BE2C (cell line): ENCODE data around the gene SRSF5. TPM values are rescaled to one million over a fixed set of nuclear protein-coding genes. Genes with fewer than 3 reads are reported as not detected.
"Not testable (repeated sequence)": the region's sequence is repeated elsewhere in the genome, so short reads cannot be mapped to it uniquely, and the experiment has no call there.

Experiments
- DNase-seq: peaks from one replicate; pipeline ENCODE4 v3.0.0-alpha.2; 2020
- H3K27me3 ChIP-seq: fragments of 250-450 bp; sonication (Bioruptor Pico); 2 replicates; pipeline ENCODE4 v1.5.1; 2020; ENCODE audit warnings: mild to moderate bottlenecking
- H3K36me3 ChIP-seq: fragments of 250-450 bp; sonication (Bioruptor Pico); 2 replicates; pipeline ENCODE4 v1.5.1; 2020; ENCODE audit warnings: mild to moderate bottlenecking
- H3K4me1 ChIP-seq: fragments of 250-450 bp; sonication (Bioruptor Pico); 2 replicates; pipeline ENCODE4 v1.5.1; 2020
- H3K4me3 ChIP-seq: 2 replicates; pipeline ENCODE4 v1.5.1; 2011; ENCODE audit warnings: low read depth, low read length
- H3K9me3 ChIP-seq: fragments of 250-450 bp; sonication (Bioruptor Pico); 2 replicates; pipeline ENCODE4 v1.5.1; 2020
- polyA plus RNA-seq: library from polyadenylated mRNA; unstranded; fragments of >200 nt; gene quantifications from one replicate; pipeline ENCODE4 v1.2.1, GENCODE V29; 2012; ENCODE audit warnings: low read depth, missing spikeins; ENCODE audit not compliant: insufficient read length, insufficient read depth
- TF ChIP-seq, protein P1 (sequence below): IDR thresholded peaks from 2 replicates; pipeline ENCODE4 v1.5.1; 2012; ENCODE audit warnings: mild to moderate bottlenecking, low read depth, low read length

Gene SRSF5
- polyA plus RNA-seq = 340 TPM

DNA sequence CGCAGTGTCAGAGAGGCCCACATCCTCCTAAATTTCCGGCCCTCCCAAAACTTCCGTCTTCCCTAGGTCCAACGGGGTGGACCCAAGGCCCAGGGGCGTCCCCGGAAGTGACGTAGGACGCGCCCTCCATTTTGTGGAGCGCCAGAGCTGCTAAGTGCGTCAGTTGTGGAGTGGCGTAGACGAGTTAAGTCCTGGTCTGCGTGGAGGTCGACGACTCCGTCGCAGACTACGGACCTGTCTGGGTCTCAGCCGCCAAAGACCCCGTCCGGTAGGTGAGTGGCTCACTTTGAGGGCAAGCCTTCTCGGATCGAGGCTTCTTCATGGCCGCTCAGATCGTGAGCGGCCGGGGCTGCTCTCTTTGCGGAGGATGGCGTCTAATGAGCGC is at the start of gene SRSF5:
Gene SRSF5 (plus strand): TSS at position 159 of the 385 bp plus-strand sequence. CDS start 1,015 bp downstream, outside the sequence.
- Histone ChIP-seq H3K4me1 (no peaks in the 10 kb centered on the region), H3K4me3 (peak within 1 kb of the TSS; percentile 100), H3K27me3 (no peaks in the 10 kb centered on the region), H3K36me3 (peaks cover 46% of the 10 kb centered on the region), H3K9me3 (no peaks in the 10 kb centered on the region)
- peak; percentile 94 for DNase-seq
- TF ChIP-seq, protein P1, sequence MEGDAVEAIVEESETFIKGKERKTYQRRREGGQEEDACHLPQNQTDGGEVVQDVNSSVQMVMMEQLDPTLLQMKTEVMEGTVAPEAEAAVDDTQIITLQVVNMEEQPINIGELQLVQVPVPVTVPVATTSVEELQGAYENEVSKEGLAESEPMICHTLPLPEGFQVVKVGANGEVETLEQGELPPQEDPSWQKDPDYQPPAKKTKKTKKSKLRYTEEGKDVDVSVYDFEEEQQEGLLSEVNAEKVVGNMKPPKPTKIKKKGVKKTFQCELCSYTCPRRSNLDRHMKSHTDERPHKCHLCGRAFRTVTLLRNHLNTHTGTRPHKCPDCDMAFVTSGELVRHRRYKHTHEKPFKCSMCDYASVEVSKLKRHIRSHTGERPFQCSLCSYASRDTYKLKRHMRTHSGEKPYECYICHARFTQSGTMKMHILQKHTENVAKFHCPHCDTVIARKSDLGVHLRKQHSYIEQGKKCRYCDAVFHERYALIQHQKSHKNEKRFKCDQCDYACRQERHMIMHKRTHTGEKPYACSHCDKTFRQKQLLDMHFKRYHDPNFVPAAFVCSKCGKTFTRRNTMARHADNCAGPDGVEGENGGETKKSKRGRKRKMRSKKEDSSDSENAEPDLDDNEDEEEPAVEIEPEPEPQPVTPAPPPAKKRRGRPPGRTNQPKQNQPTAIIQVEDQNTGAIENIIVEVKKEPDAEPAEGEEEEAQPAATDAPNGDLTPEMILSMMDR = no peak

DNA sequence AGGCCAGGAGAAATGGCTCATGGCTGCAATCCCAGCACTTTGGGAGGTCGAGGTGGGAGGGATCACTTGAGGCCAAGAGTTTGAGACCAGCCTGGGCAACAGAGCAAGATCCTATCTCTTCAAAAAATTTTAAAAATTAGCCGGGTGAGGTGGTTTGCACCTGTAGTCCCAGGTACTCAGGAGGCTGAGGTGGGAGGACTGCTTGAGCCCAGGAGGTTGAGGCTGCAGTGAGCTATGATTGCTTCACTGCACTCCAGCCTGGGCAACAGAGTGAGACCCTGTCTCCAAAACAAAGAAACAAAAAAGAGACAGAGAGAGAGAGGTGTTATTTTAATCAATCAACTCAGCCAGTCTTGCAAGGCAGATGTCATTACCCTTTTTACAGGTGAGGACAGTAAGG is 48.3 kb upstream of the SRSF5 start:
- not testable (repeated sequence) for H3K27me3 ChIP-seq, H3K9me3 ChIP-seq, H3K4me1 ChIP-seq, DNase-seq, H3K36me3 ChIP-seq, H3K4me3 ChIP-seq

DNA sequence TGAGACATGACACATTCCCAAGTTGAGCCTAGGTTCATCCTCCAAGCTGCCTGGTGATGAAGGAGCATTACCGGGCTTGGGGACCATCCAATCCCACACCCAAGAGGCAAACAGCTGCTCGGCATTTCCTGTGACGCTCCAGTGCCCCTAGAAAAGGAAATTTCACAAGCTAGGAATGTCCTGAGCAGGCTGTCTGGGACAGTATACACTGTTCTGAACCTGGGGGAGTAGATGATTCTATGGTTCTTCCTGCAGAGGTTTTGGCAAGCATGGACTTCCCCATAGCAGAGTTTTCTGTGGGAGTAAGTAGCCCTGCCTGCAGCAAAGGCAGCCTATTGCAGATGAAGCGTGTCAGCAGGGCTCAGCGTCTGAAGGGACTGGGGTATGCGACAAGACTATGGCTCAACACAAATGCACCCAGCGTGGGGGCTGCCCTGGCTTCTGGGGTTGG is 47.4 kb upstream of the SRSF5 start:
- TF ChIP-seq, protein P1 = no peak
- H3K4me3 ChIP-seq = no peak overlapping the region
- peaks cover 8% of the 10 kb centered on the region for H3K4me1 ChIP-seq
- H3K36me3 ChIP-seq = no peaks in the 10 kb centered on the region
- no peaks in the 10 kb centered on the region for H3K27me3 ChIP-seq
- no peak for DNase-seq
- no peaks in the 10 kb centered on the region for H3K9me3 ChIP-seq

DNA sequence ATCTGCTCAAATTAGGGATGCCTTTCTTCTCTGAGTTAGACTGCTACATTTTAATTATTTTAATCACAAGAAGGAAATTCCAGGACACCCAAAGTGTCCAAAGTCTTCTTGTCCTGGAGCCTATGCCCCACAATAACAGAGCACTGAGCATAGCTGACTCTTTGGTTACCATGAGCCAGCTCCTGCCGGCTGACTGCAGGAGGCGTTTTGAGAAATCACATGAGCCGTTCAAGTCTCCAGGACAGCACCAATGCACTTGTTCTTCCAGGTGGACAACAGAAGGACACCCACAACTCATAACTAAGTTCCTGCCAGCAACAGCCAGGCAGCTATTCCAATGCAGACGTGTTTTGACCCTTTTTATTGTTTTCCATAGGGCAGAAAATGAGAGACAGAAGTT is 46.0 kb upstream of the SRSF5 start:
- no peaks in the 10 kb centered on the region for H3K9me3 ChIP-seq
- no peak for DNase-seq
- no peak overlapping the region for H3K4me3 ChIP-seq
- TF ChIP-seq, protein P1 = no peak
- H3K36me3 ChIP-seq = no peaks in the 10 kb centered on the region
- H3K27me3 ChIP-seq = no peaks in the 10 kb centered on the region
- H3K4me1 ChIP-seq = peaks cover 8% of the 10 kb centered on the region

DNA sequence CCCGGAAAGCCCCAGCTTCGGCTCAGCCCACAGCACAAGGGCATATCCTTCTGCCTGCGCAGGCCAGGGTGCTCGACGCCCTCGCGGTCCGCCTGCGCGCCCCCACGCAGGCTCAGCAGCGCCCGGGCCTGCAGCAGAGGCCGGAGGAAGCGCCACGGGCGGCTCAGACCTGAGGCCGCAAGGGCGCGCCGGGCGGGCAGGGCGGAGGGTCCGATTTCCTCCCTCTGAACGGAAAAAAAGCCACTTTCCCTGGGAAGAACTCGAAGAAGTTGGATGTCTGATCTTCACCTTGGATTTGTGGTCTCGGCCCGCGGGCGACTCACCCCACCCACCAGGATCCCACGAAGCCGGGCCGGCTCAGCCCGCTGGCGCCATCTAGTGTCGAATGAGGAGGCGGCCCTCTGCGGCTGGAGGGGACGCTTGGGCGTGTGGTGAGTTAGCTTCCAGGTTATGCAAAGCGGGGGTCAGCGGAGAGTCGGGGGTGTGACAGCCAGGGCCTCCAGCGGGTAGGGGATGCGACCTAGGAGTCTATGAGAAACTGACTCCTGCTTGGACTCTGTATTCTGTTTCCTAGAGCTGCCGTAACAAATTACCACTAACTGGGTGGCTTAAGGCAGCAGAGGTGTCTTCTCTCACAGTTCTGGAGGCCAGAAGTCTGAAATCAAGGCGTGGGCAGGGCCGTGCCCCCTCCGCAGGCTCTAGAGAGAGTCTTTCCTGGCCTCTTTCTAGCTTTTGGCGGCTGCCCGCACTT is 40.0 kb upstream of the SRSF5 start:
- Histone ChIP-seq H3K4me1 (no peaks in the 10 kb centered on the region), H3K27me3 (no peaks in the 10 kb centered on the region), H3K9me3 (no peaks in the 10 kb centered on the region), H3K4me3 (peak overlapping the region; percentile 59), H3K36me3 (no peaks in the 10 kb centered on the region)
- DNase-seq = peak; percentile 84
- TF ChIP-seq, protein P1 = peak; percentile 93

DNA sequence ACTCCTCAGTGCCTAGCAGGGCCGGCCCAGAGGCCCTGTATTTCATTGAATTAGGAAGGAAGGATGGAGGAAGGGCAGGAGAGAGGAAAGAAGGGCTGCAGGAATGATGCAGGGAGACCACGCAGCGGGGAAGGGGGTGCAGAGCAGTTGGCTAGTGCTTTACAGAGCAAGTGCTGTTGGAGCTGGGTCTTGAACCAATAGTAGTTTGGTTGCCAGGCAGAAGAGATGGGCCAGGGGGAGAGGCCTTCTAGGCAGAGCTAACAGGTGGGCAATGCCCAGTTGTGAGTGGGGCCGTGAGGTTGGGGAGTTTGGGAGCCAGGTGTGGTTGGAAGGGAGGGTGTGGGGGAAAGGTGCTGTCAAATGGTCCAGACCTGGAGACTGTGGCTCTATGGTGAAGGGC is 39.1 kb upstream of the SRSF5 start:
- Histone ChIP-seq H3K9me3 (no peaks in the 10 kb centered on the region), H3K4me1 (no peaks in the 10 kb centered on the region), H3K4me3 (no peak overlapping the region), H3K36me3 (no peaks in the 10 kb centered on the region), H3K27me3 (no peaks in the 10 kb centered on the region)
- TF ChIP-seq, protein P1 = no peak
- no peak for DNase-seq

DNA sequence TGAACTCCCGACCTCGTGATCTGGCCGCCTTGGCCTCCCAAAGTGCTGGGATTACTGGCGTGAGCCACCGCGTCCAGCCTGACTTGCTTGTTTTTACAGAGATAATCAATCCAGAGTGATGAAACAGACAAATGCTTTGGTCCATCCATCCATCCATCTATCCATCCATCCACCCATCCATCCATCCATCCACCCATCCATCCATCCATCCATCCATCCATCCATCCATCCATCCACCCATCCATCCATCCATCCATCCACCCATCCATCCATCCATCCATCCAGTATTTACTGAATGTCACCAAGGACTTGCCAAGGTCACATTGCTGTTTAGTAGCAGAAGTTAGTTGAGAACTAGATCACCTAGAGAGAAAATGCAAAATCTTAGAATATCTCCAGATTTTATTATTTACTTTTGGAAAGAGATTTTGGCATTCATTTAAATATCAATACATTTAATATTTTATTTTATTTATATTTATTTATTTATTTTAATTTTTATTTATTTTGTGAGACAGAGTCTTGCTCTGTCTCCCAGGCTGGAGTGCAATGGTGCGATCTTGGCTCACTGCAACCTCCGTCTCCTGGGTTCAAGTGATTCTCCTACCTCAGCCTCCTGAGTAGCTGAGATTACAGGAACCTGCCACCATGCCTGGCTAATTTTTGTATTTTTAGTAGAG is 34.9 kb upstream of the SRSF5 start:
- DNase-seq, H3K4me1 ChIP-seq, H3K9me3 ChIP-seq, H3K27me3 ChIP-seq, H3K4me3 ChIP-seq, H3K36me3 ChIP-seq: not testable (repeated sequence)

DNA sequence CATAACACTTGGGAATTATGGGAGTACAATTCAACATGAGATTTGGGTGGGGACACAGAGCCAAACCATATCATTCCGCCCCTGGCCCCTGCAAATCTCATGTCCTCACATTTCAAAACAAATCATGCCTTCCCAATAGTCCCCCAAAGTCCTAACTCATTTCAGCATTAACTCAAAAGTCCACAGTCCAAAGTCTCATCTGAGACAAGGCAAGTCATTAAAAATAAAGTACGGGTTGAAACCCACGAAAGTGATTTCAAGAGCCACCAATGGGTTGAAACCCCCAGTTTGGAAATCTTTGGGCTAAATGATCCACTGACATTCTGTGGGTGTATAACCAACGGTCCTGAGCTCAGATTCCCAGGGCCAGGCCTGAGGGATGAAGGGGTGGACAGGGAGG is 30.5 kb upstream of the SRSF5 start:
- not testable (repeated sequence) for H3K9me3 ChIP-seq, H3K4me3 ChIP-seq, H3K27me3 ChIP-seq, DNase-seq, H3K4me1 ChIP-seq, H3K36me3 ChIP-seq
